A673 (cell line): ENCODE measurements around the gene NRG3. TPM values are rescaled to one million over a fixed set of nuclear protein-coding genes. Genes with fewer than 3 reads are reported as not detected.

ENCODE experiments used
- BruUV-seq: library from RNA; stranded (reverse); fragments of 400-500 nt; replicated peaks from 2 replicates; lab custom pipeline; 2021; lab: Mats Ljungman, UMichigan
- CTCF ChIA-PET: fragments of 300-600 bp; sonication (Branson Sonifier 250); formaldehyde crosslinking; loops from one replicate; lab custom pipeline; 2022; ENCODE audit warnings: antibody characterized with exemption; lab: Charles Lee
- POLR2A ChIA-PET: fragments of 300-600 bp; sonication (Branson Sonifier 250); formaldehyde crosslinking; loops from one replicate; lab custom pipeline; 2022; ENCODE audit warnings: antibody characterized with exemption; ENCODE audit not compliant: low non-redundant PET; lab: Charles Lee
- DNase-seq: peaks from one replicate; pipeline ENCODE4 v3.0.0-alpha.2; 2015; ENCODE audit warnings: low spot score
- H3K27ac ChIP-seq: fragments of 200-600 bp; sonication (generic); 2 replicates; pipeline ENCODE4 v1.5.1; 2016; ENCODE audit warnings: mixed run types, low read depth, mild to moderate bottlenecking, mixed read lengths, antibody characterized with exemption, low read length; ENCODE audit not compliant: poor library complexity, severe bottlenecking
- H3K27me3 ChIP-seq: fragments of 200-600 bp; sonication (generic); replicated peaks from 2 replicates; pipeline ENCODE4 v1.6.1; 2017; ENCODE audit warnings: mixed run types, low read depth, mild to moderate bottlenecking, mixed read lengths, antibody characterized with exemption, low read length; ENCODE audit not compliant: insufficient read depth, poor library complexity
- H3K36me3 ChIP-seq: fragments of 200-600 bp; sonication (generic); 2 replicates; pipeline ENCODE4 v1.6.1; 2016; ENCODE audit warnings: mixed run types, mild to moderate bottlenecking, mixed read lengths, antibody characterized with exemption, low read length; ENCODE audit not compliant: insufficient read depth, poor library complexity, severe bottlenecking
- H3K4me1 ChIP-seq: fragments of 200-600 bp; sonication (generic); 2 replicates; pipeline ENCODE4 v1.6.1; 2017; ENCODE audit warnings: mixed run types, mild to moderate bottlenecking, mixed read lengths, antibody characterized with exemption, low read length; ENCODE audit not compliant: insufficient read depth, poor library complexity, severe bottlenecking
- H3K4me3 ChIP-seq: fragments of 200-600 bp; sonication (generic); 2 replicates; pipeline ENCODE4 v1.5.1; 2016; ENCODE audit warnings: low read depth, mixed run types, mild to moderate bottlenecking, mixed read lengths, low read length; ENCODE audit not compliant: poor library complexity, severe bottlenecking
- H3K9me3 ChIP-seq: fragments of 200-600 bp; sonication (generic); 2 replicates; pipeline ENCODE4 v1.6.1; 2016; ENCODE audit warnings: mixed run types, low read depth, mild to moderate bottlenecking, mixed read lengths, antibody characterized with exemption, low read length; ENCODE audit not compliant: poor library complexity, severe bottlenecking
- EZH2 ChIP-seq: fragments of 200-600 bp; sonication (generic); IDR thresholded peaks from 2 replicates; pipeline ENCODE4 v1.6.1; 2017; ENCODE audit warnings: borderline replicate concordance, low read depth, mild to moderate bottlenecking, mixed read lengths, antibody characterized with exemption, low read length; ENCODE audit not compliant: poor library complexity, severe bottlenecking
- intact Hi-C: fragments of 100-400 bp; cut with micrococcal nuclease; formaldehyde crosslinking; loops from one replicate; pipeline ENCODE4 v1.10.0; 2022; ENCODE audit not compliant: unreplicated experiment
- total RNA-seq: library from RNA; stranded (reverse); gene quantifications from 2 replicates; pipeline ENCODE4 v1.2.3, GENCODE V29; 2021
- TF ChIP-seq, protein P1 (sequence below): fragments of 300-800, 200-600 bp; sonication (generic); conservative IDR thresholded peaks from 2 replicates; pipeline ENCODE4 v1.5.1; 2017; ENCODE audit warnings: low read depth, mild to moderate bottlenecking, antibody characterized with exemption, low read length, moderate library complexity, mixed read lengths

NRG3 gene
- total RNA-seq, 1 experiment from 2014 or later, result not detected

DNA sequence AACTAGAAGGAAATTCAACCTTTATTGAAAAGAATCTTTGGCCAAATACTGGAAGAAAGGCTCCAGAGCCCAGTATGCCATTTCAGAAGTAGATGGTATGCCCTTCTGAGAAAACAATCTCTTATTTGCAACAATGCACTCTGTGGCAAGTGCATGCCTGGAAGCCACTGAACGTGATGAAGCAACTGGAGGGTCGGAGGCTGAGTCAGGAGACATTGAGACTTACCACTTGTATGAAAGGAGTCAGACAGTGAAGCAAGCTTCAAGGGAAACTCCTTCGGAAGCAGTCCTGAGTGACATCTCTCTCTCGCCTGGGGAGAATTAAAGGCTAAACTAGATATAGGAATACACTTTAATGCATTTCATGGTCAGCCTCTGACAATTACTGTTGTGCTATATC, 353.7 kb downstream of the NRG3 start:
- BruUV-seq, result no TSS peak
- CTCF ChIA-PET, result no interaction called here
- H3K27ac ChIP-seq, result no peak overlapping the region
- POLR2A ChIA-PET, result no interaction called here
- no peaks in the 10 kb centered on the region for H3K27me3 ChIP-seq
- no peak for TF ChIP-seq EZH2
- TF ChIP-seq, protein P1, sequence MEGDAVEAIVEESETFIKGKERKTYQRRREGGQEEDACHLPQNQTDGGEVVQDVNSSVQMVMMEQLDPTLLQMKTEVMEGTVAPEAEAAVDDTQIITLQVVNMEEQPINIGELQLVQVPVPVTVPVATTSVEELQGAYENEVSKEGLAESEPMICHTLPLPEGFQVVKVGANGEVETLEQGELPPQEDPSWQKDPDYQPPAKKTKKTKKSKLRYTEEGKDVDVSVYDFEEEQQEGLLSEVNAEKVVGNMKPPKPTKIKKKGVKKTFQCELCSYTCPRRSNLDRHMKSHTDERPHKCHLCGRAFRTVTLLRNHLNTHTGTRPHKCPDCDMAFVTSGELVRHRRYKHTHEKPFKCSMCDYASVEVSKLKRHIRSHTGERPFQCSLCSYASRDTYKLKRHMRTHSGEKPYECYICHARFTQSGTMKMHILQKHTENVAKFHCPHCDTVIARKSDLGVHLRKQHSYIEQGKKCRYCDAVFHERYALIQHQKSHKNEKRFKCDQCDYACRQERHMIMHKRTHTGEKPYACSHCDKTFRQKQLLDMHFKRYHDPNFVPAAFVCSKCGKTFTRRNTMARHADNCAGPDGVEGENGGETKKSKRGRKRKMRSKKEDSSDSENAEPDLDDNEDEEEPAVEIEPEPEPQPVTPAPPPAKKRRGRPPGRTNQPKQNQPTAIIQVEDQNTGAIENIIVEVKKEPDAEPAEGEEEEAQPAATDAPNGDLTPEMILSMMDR, result no peak
- intact Hi-C loops, result no loop called here
- H3K36me3 ChIP-seq, result no peaks in the 10 kb centered on the region
- no peak for DNase-seq
- H3K4me3 ChIP-seq, result no peak overlapping the region
- peaks cover 13% of the 10 kb centered on the region for H3K9me3 ChIP-seq
- no peaks in the 10 kb centered on the region for H3K4me1 ChIP-seq

DNA sequence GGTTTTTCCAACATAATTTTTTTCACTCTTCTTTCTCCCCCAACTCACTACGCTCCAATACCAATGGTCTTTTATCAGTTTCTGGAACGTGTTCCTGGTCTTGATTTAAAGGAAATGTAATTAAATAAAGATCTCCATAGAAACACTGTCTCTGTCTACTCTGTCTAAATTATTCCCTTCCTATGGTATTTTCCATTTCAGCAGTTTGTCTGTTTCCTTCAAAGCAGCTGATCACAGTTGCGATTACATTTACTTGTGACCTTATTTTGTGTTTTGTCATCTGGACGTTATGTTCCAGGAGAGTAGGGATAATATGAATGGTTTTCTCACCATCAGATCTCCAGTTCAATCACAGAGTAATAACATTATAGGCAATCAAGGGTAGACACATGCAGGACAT, 359.2 kb downstream of the NRG3 start:
- Histone ChIP-seq H3K4me1 (no peaks in the 10 kb centered on the region), H3K27ac (no peak overlapping the region), H3K9me3 (peaks cover 21% of the 10 kb centered on the region), H3K27me3 (no peaks in the 10 kb centered on the region), H3K36me3 (no peaks in the 10 kb centered on the region), H3K4me3 (no peak overlapping the region)
- intact Hi-C loops, result no loop called here
- BruUV-seq, result no TSS peak
- ChIA-PET CTCF (no interaction called here), POLR2A (no interaction called here)
- DNase-seq, result no peak
- TF ChIP-seq EZH2, result no peak
- TF ChIP-seq, protein P1, result no peak

DNA sequence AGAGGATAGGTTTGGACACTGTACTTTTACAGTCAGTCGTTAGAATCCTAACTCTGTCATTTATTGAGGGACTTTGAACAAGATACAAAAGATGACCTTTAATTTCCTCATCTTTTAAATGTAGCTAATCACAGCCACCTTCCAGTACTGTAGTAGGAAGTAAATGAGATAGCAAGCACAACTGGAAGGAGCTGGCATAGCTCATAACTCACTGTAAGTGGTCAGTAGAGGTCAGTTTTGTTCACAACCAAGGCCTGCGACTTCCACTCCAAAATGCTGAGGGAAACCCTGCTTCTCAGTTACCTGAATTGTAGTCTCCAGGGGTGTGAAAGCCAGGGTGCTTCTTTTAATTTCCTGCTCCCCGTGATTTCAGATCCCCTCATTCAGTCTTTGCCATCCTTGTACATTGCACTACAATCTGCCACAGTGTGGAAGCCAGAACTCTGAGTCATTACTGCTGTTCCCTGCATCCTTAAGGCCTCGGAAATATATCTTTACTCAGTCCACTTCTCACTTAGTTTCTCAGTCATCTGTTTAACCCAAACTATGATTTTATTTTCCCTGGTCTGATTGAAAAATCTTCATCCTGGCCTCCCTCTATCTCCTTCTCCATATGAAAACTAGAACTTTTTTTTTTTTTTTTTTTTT, 361.2 kb downstream of the NRG3 start:
- no TSS peak for BruUV-seq
- Histone ChIP-seq H3K4me3 (no peak overlapping the region), H3K4me1 (no peaks in the 10 kb centered on the region), H3K9me3 (peaks cover 12% of the 10 kb centered on the region), H3K36me3 (no peaks in the 10 kb centered on the region), H3K27ac (no peak overlapping the region), H3K27me3 (no peaks in the 10 kb centered on the region)
- TF ChIP-seq, protein P1, result no peak
- no peak for TF ChIP-seq EZH2
- intact Hi-C loops, result no loop called here
- ChIA-PET POLR2A (no interaction called here), CTCF (no interaction called here)
- DNase-seq, result no peak
